Kidney tubule cell (primary cell): ENCODE measurements around the gene WSB1.
"Not testable (repeated sequence)": the region's sequence is repeated elsewhere in the genome, so short reads cannot be mapped to it uniquely, and the experiment has no call there.

Experiments
- DNase-seq: peaks from one replicate; pipeline ENCODE4 v3.0.0-alpha.2; 2018; ENCODE audit warnings: low spot score

WSB1 gene

GRCh38 chr17:27293898-27294688 lies at the start of gene WSB1:
Gene WSB1 (plus strand): TSS chr17:27294114. CDS start chr17:27294396, 282 bp downstream.
- DNase-seq: peak; percentile 91

DNA sequence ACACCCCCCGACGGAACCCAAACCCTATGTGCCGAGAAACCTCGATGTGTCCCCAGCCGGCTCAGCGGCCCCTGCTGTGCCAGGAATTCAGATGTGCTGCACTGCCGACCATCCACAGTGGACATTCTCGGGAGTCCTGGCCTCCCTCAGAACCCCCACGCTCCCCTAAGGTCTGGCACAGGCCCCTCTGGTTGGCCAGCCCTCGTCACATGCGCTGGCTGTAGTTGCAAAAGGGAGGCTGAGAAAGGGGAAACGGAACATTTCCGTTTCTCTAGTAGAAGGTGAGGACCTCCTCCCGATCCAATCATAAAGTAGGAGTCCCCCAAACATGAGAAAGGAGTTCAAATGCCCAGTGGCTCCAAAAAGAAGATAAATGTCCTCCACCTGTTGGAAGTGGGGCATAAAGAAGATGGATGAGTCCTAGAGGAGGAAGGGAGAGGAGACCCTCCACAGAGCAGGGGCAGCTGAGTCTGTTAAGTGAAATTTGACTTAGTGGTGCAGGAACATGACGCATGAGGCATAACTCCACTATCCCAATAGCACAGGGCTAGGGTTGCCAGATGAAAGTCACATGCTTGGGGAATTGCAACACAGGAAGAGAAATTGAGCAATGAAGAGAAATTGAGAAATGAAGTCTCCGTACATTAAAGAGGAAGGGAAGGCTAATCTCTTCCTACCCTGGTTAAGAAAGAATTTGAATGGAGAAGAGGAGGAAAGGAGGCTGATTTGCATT lies 49.3 kb upstream of the WSB1 start:
- peak; percentile 58 for DNase-seq

GRCh38 chr17:27245230-27245696 lies 48.7 kb upstream of the WSB1 start:
- peak; percentile 79 for DNase-seq

- DNase-seq: no peak
Observed at GRCh38 chr17:27246537-27246936, 47.4 kb upstream of the WSB1 start.

DNA sequence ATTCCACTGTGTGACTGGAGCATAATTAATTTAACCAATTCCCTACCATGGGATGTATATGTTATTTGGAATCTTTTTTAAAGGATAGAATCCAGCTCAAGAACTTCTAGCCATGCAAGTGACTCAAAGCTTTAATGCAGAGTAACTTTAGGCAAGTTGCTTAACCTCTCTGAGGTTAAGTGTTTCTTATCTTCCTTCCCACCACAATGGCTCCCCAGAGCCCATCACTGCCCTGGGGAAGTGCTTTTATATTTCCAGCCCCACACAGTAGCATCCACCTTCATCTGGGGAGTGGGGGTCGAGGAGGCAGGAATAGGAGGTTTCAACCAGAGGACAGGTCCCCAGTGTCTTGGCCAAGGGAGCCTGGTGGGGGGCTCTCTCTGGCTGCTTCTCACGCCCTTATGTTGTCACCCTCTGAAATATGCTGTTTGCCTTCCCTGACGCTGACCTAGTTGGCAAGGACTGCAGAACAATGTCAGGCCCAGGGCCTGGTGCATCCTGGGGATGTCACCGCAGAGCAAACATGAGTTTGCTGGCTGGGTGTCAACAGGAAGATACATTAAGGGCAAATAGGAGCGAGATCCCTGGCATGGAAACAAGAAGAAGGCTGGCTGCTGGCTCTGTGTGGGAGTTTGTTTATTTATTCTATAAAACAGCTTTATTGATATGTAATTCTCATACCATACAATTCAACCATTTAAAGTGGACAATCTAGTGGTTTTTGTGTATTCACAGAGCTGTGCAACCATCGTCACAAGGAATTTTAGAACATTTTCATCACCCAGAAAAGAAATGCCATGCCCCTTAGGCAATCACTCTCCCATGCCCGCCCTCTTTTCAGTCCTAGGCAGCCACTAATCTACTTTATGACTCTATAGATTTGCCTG lies 46.6 kb upstream of the WSB1 start:
- peak; percentile 43 for DNase-seq

DNA sequence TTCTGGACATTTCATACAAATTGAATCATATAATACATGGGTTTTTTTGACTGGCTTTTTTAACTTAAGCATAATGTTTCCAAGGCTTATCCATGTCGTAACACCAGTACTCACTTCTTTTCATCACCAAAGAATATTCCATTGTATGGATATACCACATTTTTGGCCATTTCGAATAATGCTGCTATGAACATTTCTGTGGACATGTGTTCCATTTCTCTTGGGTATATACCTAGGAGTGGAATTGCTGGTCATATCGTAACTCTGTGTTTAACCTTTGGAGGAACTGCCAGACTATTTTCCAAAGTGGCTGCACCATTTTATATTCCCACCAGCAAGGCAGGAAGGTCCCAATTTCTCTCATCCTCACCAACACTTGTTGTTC lies 46.0 kb upstream of the WSB1 start:
- no peak for DNase-seq

DNA sequence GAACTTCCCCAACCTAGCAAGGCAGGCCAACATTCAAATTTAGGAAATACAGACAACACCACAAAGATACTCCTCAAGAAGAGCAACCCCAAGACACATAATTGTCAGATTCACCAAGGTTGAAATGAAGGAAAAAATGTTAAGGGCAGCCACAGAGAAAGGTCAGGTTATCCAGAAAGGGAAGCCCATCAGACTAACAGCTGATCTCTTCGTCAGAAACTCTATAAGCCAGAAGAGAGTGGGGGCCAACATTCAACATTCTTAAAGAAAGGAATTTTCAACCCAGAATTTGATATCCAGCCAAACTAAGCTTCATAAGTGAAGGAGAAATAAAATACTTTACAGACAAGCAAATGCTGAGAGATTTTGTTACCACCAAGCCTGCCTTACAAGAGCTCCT lies 43.1 kb upstream of the WSB1 start:
- not testable (repeated sequence) for DNase-seq

GRCh38 chr17:27254802-27255201 lies 39.1 kb upstream of the WSB1 start:
- not testable (repeated sequence) for DNase-seq

DNA sequence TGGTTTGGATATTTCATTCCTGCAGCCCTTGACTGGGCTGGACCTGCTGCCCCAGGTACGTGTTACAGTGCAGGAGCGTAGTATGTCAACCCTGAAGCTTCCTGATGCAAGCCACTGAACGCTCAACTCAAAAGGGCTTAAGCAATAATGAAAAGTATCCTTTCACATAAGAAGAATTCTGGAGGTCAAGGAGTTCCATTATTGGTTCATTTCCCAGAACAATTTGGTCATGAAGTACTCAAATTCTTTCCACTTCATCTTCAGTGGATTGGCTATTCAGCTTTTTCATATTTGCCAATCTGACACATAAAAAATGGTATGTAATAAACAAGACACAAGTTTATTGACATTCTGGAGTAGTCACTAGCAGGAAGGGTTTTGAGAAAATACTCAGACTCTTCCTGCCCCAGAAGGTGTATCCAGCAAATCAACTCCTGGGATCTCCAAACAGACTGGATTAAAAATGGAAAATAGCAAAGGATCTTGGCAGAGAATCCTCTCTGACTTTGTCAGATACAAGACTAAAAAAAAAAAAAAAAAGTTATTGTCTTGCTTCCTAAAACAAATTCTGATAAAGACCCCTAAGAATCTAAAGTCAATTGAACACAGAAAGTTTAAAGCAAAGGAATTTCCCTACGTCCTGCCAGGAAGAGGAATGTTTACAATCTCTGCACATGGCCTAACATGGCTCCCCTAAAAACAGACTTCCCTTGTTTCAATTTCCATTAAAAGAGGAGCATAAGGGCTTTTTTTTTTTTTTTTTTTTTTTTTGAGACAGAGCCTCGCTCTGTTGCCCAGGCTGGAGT lies 37.5 kb upstream of the WSB1 start:
- DNase-seq: no peak

- DNase-seq: no peak
Observed at GRCh38 chr17:27257031-27257357, 36.9 kb upstream of the WSB1 start.

DNA sequence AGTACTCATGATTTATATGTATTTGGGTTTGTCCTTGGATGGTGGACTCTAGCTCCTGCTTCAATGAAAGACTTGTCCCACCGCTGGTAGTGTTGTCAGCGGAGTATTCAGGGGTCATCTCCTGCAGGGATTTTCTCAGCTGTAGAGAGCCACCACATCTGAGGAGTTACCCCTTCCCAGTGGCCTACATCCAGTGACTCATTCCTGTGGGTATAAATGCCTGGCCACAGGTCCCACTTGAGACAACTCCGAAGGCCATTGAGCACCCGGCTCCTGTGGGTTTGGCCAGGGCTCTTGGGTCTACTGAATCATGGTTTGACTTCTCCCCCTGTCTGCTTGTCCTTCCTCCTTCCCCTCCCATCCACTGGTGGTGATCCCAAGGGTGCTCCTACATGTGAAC lies 34.6 kb upstream of the WSB1 start:
- peak; percentile 8 for DNase-seq

GRCh38 chr17:27263386-27263785 lies 30.5 kb upstream of the WSB1 start:
- no peak for DNase-seq

DNA sequence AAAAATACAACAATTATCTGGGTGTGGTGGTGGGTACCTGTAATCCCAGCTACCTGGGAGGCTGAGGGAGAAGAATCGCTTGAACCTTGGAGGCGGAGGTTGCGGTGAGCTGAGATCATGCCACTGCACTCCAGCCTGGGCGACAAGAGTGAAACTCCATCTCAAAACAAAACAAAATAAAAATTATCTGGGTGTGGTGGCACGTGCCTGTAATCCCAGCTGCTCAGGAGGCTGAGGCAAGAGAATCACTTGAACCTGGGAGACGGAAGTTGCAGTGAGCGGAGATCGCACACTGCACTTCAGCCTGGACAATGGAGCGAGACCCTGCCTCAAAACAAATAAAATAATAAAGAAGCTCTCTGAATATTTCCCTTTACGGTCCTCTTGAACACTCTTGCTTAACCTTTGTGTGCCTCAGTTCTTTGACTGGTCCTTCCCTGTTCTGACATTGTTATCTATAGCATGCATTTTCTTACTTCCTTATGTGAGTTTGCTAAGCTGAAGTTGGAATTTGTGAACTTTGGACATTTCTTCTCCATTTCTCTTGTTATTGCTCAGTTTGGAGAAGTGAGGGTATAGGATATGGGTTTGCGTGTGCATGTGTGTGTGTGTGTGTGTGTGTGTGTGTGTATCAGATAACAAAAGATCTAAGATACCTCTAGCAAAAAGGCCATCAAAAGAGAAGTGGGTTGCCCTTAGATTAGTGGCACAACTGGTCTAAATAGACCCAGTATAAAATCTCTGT lies 29.7 kb upstream of the WSB1 start:
- no peak for DNase-seq

DNA sequence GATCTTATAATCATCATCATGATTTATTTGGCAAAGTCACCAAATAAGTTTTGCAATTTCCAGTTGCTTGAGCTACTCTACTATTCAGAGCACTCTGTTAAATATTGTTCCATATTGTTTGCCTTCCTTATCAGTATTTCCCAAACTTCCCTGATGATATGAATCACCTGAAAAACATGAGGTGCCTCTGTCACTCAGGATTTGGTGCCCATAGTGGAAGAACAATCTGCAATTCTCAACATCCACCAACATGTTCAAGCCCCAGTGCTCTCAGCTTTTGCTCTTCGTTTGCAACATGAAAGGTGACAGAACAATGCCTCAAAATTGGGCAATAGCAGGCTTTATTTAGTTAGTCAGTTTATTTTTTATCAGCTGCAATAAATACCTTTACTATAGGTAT lies 28.6 kb upstream of the WSB1 start:
- peak; percentile 5 for DNase-seq

DNA sequence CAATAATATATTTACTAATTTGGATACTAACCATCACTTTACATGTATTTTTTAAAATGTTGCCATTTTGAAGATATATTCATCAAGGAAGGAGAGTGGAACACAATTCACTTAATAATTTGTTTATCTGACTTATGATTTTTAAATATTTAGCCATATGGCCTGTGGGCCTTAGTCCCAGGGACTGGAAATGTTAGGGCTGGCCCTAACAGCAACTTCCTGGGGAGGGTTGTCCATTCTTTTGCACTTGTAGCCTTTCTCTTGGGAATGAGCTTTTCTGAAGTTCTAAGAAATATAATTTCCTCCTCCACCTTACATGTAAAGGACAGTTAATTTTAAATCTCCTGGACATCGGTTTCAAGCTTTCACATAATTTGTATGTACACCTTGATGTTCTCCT lies 27.7 kb upstream of the WSB1 start:
- no peak for DNase-seq

GRCh38 chr17:27268394-27269085 lies 25.4 kb upstream of the WSB1 start:
- DNase-seq: no peak

DNA sequence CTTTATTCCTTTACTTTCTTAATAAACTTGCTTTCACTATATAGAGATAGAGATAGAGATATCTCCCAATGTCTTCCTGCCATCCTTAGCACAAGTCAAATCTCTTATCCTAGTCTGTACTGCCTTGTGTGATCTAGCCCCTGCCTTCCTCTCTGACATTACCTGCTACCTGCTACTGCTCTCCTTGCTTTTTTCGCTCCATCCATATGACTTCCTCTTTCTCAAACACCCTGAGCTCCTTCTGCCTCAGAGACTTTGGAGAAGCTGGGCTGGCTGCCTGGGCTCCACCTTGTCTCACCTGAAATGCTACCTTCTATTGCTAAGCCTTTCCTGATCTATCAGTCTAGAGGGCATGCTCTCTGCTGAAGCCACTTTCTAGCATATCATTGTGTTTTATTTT lies 24.7 kb upstream of the WSB1 start:
- no peak for DNase-seq

DNA sequence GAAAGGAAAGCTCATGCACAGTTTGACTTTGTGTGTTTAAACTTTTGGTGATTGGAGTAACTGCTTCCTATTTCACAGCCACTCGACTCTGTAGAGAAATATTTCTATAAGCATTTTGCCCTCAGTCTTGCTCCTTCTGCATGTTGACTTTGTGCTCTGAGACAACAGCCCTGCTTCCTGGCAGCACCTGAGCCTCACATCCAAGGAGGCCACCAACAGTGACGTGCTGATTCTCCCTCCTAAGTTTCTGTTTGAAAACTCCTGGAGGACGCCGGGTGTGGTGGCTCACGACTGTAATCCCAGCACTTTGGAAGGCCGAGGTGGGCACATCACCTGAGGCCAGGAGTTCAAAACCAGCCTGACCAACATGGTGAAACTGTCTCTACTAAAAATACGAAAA lies 23.9 kb upstream of the WSB1 start:
- DNase-seq: no peak

GRCh38 chr17:27276653-27277156 lies 17.2 kb upstream of the WSB1 start:
- DNase-seq: no peak

DNA sequence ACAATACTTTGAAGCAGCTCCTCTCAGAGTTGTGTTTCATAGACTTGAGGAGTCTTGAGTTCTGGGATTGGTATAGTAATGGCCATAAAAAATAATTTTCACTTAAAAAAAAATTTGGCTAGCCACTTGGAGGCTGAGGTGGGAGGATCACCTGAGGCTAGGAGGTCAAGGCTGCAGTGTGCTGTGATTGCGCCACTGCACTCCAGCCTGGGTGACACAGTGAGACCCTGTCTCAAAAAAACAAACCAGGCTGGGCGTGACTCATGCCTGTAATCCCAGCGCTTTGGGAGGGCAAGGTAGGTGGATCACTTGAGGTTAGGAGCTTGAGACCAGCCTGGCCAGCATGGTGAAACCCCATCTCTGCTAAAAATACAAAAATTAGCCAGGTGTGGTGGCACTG lies 14.8 kb upstream of the WSB1 start:
- not testable (repeated sequence) for DNase-seq
